Measurements from ENCODE around the gene CCT7.

DNA sequence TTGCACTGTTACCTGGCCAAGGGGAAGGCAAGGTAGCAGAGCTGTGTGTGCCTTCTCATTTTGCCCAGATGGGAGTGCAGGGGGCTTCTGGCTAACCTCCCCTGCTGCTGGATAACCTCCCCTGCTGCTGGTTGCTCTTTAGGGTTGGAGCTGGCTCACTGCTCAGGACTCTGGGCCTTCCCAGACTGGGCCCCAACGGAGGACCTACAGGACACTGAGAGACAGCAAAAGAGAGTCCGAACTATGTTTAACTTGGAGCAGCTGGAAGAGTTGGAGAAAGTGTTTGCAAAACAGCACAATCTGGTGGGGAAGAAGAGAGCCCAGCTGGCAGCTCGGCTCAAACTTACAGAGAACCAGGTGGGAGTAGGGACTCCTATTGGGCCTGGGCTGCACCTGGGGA lies 25.9 kb upstream of the CCT7 start:
- TF ChIP-seq, protein P1, sequence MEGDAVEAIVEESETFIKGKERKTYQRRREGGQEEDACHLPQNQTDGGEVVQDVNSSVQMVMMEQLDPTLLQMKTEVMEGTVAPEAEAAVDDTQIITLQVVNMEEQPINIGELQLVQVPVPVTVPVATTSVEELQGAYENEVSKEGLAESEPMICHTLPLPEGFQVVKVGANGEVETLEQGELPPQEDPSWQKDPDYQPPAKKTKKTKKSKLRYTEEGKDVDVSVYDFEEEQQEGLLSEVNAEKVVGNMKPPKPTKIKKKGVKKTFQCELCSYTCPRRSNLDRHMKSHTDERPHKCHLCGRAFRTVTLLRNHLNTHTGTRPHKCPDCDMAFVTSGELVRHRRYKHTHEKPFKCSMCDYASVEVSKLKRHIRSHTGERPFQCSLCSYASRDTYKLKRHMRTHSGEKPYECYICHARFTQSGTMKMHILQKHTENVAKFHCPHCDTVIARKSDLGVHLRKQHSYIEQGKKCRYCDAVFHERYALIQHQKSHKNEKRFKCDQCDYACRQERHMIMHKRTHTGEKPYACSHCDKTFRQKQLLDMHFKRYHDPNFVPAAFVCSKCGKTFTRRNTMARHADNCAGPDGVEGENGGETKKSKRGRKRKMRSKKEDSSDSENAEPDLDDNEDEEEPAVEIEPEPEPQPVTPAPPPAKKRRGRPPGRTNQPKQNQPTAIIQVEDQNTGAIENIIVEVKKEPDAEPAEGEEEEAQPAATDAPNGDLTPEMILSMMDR (IDR thresholded peaks at IDR 0.05) = no peak
- TF ChIP-seq POLR2A (IDR thresholded peaks at IDR 0.05) = no peak

Measured in right lobe of liver (tissue), 4 donors.